GM10248 (cell line): ENCODE results near the gene PDE11A.

Experiments used
- CTCF ChIA-PET: fragments of 300-600 bp; sonication (Branson Sonifier 250); formaldehyde crosslinking; extraction: SDS; loops from one replicate; lab custom pipeline; 2021; ENCODE audit warnings: antibody characterized with exemption; lab: Yijun Ruan, JAX
- POLR2A ChIA-PET: fragments of 350-650 bp; sonication (Branson Sonifier 250); formaldehyde crosslinking; extraction: SDS; loops from one replicate; lab custom pipeline; 2020; ENCODE audit warnings: antibody characterized with exemption; lab: Yijun Ruan, JAX
- DNase-seq: peaks from one replicate; pipeline ENCODE4 v3.0.0; 2012; ENCODE audit errors: extremely low spot score
- CTCF ChIP-seq: IDR thresholded peaks from 2 replicates; pipeline ENCODE4 v1.5.1; 2012; ENCODE audit warnings: mild to moderate bottlenecking, low read depth; ENCODE audit errors: extremely low read depth, missing control alignments, control extremely low read depth

PDE11A gene

GRCh38 chr2:177691177-177691576, 381.4 kb downstream of the PDE11A start:
- TF ChIP-seq CTCF = no peak
- DNase-seq = no peak
- POLR2A ChIA-PET = no interaction called here
- CTCF ChIA-PET = interaction anchor here (0.9 to 1.8 kb wide), 8 partner anchors 12 to 542 kb away, joined by 3 to 4 read pairs (median 3); no protein-coding TSS in a partner anchor

GRCh38 chr2:177689623-177690022, 383.0 kb downstream of the PDE11A start:
- TF ChIP-seq CTCF = no peak
- no peak for DNase-seq
- POLR2A ChIA-PET = no interaction called here
- CTCF ChIA-PET = no interaction called here

GRCh38 chr2:177688844-177689243, 383.7 kb downstream of the PDE11A start:
- POLR2A ChIA-PET = no interaction called here
- DNase-seq = no peak
- no peak for TF ChIP-seq CTCF
- CTCF ChIA-PET = no interaction called here

- ChIA-PET POLR2A (no interaction called here), CTCF (no interaction called here)
- DNase-seq = no peak
- no peak for TF ChIP-seq CTCF
Measured at GRCh38 chr2:177683661-177684069, 388.9 kb downstream of the PDE11A start.

DNA sequence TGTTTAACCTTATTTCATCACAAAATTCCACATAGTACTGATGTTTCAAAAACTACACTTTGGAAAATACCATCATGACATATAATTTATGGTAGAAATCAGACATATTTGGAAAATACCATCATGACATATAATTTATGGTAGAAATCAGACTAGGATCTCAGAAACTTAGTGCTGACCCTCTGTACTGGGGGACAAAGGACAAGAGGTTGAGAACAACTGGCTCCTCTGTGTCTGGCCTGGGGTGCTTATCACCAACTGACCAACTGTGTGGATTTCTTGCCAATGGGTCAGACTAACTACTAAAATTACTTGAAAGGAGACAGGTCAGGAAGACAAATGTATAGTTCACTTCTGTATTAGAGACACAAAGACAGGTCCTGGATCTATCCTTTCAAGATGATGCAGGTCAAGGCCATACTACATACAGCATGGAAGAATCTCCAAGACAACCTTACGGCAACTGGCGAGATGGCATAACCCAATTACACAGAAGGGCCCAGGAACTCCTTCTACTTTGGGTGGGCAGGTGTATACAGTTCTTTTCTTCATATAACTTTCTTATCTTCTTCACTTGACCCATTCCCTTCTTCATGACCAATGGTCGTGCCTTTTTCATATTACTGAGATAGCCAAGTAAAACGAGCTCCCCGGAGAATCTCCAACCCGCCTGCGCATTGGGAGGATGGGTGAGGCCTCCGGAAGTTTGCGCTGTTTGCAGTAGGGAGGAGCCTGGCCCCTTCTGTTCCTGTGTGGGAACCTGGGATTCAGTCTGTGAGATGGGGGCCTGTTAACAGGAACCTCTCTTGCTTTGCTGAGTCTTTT, 389.5 kb downstream of the PDE11A start:
- no peak for TF ChIP-seq CTCF
- no peak for DNase-seq
- ChIA-PET CTCF (no interaction called here), POLR2A (no interaction called here)

DNA sequence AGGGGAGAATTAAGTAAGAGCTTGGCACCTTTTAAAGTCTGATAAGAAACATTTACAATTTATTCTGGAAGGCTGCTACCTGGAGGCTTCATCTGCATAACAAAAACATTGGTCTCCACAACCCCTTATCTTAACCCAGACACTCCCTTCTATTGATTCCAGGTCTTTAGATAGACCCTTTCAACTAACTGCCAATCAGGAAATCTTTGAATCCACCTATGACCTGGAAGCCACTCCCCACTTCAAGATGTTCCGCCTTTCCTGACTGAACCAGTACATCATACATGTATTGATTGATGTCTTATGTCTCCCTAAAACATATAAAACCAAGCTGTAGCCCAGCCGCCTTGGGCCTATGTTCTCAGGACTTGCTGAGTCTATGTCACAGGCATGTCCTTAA, 390.6 kb downstream of the PDE11A start:
- no peak for DNase-seq
- no peak for TF ChIP-seq CTCF
- POLR2A ChIA-PET = no interaction called here
- CTCF ChIA-PET = interaction anchor here (1.1 kb wide), 1 partner anchor 14 kb away, joined by 3 read pairs; no protein-coding TSS in a partner anchor
